Prostate gland (tissue), 2 donors: ENCODE measurements around the gene ZNF804B. TPM values are rescaled to one million over a fixed set of nuclear protein-coding genes. Genes with fewer than 3 reads are reported as not detected.

ENCODE experiments used
- DNase-seq: peaks from one replicate; pipeline ENCODE4 v3.0.0-alpha.2; 2019; ENCODE audit warnings: low spot score
- H3K27ac ChIP-seq, 2 donors: fragments of 200-600 bp; sonication (generic); 2 replicates each; pipeline ENCODE4 v1.5.1; 2017 to 2019
- H3K27me3 ChIP-seq: fragments of 200-600 bp; sonication (generic); replicated peaks from 2 replicates; pipeline ENCODE4 v1.5.1; 2019; ENCODE audit not compliant: insufficient read depth
- H3K36me3 ChIP-seq, 2 donors: fragments of 200-600 bp; sonication (generic); 1 replicate in 1 of 2; 2 replicates in 1 of 2; pipeline versions ENCODE4 v1.5.1 to v1.8.1; 2017 to 2019
- H3K4me1 ChIP-seq: fragments of 200-600 bp; sonication (generic); replicated peaks from 2 replicates; pipeline ENCODE4 v1.5.1; 2019
- H3K4me3 ChIP-seq, 2 donors: fragments of 200-600 bp; sonication (generic); 2 replicates each; pipeline ENCODE4 v1.5.1; 2017 to 2019
- H3K9me3 ChIP-seq: fragments of 200-600 bp; sonication (generic); 2 replicates; pipeline ENCODE4 v1.5.1; 2017
- POLR2A ChIP-seq: fragments of 450-650 bp; IDR thresholded peaks from one replicate; pipeline ENCODE4 v1.6.1; 2016; ENCODE audit warnings: antibody characterized with exemption, mild to moderate bottlenecking
- POLR2AphosphoS5 ChIP-seq: sonication (generic); formaldehyde crosslinking; IDR thresholded peaks from one replicate; pipeline ENCODE4 v1.6.1; 2017; ENCODE audit warnings: antibody characterized with exemption
- WGBS: methylation state at CpG from one replicate; pipeline ENCODE4 v1.1.5; 2018; 5-methylcytosine and 5-hydroxymethylcytosine counted together
- intact Hi-C: fragments of 100-400 bp; cut with DNase I; formaldehyde crosslinking; loops from one replicate; pipeline ENCODE4 v1.14.2; 2022
- total RNA-seq, 2 donors: library from RNA; depleted of rRNA; stranded (reverse); fragments of >200 nt; gene quantifications; one replicate each; pipeline ENCODE4 v1.1.0, GENCODE V29; 2016
- TF ChIP-seq, protein P1 (sequence below), 4 experiments: fragments of 200-600 bp in 2 of 4; fragments of 450-650 bp in 2 of 4; sonication (generic) in 2 of 4; IDR thresholded peaks; 1 replicate in 3 of 4; 2 replicates in 1 of 4; pipeline ENCODE4 v1.5.1; 2016 to 2019; ENCODE audit warnings: antibody characterized with exemption in 4 of 4, mild to moderate bottlenecking in 2 of 4, moderate library complexity in 2 of 4

Gene ZNF804B
- total RNA-seq, 2 donors from 2014 or later = 0.05 TPM; not detected in 1

GRCh38 chr7:89053130-89053529 is 293.6 kb downstream of the ZNF804B start:
- H3K4me1 ChIP-seq = no peaks in the 10 kb centered on the region
- no peaks in the 10 kb centered on the region for H3K36me3 ChIP-seq
- no peaks in the 10 kb centered on the region for H3K27me3 ChIP-seq
- TF ChIP-seq, protein P1, sequence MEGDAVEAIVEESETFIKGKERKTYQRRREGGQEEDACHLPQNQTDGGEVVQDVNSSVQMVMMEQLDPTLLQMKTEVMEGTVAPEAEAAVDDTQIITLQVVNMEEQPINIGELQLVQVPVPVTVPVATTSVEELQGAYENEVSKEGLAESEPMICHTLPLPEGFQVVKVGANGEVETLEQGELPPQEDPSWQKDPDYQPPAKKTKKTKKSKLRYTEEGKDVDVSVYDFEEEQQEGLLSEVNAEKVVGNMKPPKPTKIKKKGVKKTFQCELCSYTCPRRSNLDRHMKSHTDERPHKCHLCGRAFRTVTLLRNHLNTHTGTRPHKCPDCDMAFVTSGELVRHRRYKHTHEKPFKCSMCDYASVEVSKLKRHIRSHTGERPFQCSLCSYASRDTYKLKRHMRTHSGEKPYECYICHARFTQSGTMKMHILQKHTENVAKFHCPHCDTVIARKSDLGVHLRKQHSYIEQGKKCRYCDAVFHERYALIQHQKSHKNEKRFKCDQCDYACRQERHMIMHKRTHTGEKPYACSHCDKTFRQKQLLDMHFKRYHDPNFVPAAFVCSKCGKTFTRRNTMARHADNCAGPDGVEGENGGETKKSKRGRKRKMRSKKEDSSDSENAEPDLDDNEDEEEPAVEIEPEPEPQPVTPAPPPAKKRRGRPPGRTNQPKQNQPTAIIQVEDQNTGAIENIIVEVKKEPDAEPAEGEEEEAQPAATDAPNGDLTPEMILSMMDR (IDR thresholded peaks at IDR 0.05) = no peak
- TF ChIP-seq POLR2A (no peak), POLR2AphosphoS5 (no peak)
- H3K9me3 ChIP-seq = no peaks in the 10 kb centered on the region
- 74% methylated on average over 2 of the region's 2 CpGs for WGBS
- intact Hi-C loops = no loop called here
- H3K4me3 ChIP-seq = no peak overlapping the region
- H3K27ac ChIP-seq = no peak overlapping the region
- no peak for DNase-seq

GRCh38 chr7:89054361-89054760 is 294.9 kb downstream of the ZNF804B start:
- H3K27ac ChIP-seq = no peak overlapping the region
- DNase-seq = no peak
- no peaks in the 10 kb centered on the region for H3K27me3 ChIP-seq
- H3K9me3 ChIP-seq = no peaks in the 10 kb centered on the region
- intact Hi-C loops = no loop called here
- no peaks in the 10 kb centered on the region for H3K36me3 ChIP-seq
- TF ChIP-seq POLR2AphosphoS5 (no peak), POLR2A (no peak)
- TF ChIP-seq, protein P1 (IDR thresholded peaks at IDR 0.05) = no peak
- no peaks in the 10 kb centered on the region for H3K4me1 ChIP-seq
- WGBS = 39% methylated on average over 2 of the region's 2 CpGs
- no peak overlapping the region for H3K4me3 ChIP-seq

GRCh38 chr7:89060234-89060633 is 300.7 kb downstream of the ZNF804B start:
- Histone ChIP-seq H3K27me3 (no peaks in the 10 kb centered on the region), H3K9me3 (no peaks in the 10 kb centered on the region), H3K36me3 (no peaks in the 10 kb centered on the region), H3K4me1 (no peaks in the 10 kb centered on the region), H3K27ac (no peak overlapping the region), H3K4me3 (no peak overlapping the region)
- DNase-seq = no peak
- TF ChIP-seq, protein P1 (IDR thresholded peaks at IDR 0.05) = no peak
- TF ChIP-seq POLR2A = no peak
- TF ChIP-seq POLR2AphosphoS5 = no peak
- intact Hi-C loops = no loop called here
- 97% methylated on average over 2 of the region's 2 CpGs for WGBS

DNA sequence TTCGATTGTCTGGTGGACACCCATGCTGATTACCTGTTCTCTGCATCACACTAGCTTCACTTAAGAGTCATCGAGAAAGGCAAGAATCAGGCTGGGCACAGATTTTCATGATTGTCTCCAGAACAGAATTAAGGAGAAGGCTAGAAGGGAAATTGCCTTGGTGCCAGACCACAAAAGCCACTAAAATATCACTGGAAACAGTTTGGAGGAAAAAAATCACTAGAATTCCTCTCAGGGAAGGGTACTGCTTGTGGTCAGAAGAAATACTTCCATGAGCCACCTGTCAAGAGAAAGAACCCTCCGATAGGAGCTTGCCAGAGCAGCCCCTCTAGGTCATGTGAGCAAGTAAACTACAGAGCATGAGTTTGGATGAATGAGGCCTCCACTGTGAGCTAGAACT is 305.3 kb downstream of the ZNF804B start:
- Histone ChIP-seq H3K27ac (no peak overlapping the region), H3K9me3 (no peaks in the 10 kb centered on the region), H3K4me1 (no peaks in the 10 kb centered on the region), H3K36me3 (no peaks in the 10 kb centered on the region), H3K4me3 (no peak overlapping the region), H3K27me3 (no peaks in the 10 kb centered on the region)
- intact Hi-C loops = no loop called here
- whole genome bisulfite sequencing = 78% methylated on average over 3 of the region's 3 CpGs
- TF ChIP-seq POLR2A (no peak), POLR2AphosphoS5 (no peak)
- TF ChIP-seq, protein P1 (IDR thresholded peaks at IDR 0.05) = no peak
- DNase-seq = no peak

- intact Hi-C loops = no loop called here
- TF ChIP-seq POLR2AphosphoS5 = no peak
- no peak for TF ChIP-seq POLR2A
- TF ChIP-seq, protein P1 (IDR thresholded peaks at IDR 0.05) = no peak
- no peaks in the 10 kb centered on the region for H3K36me3 ChIP-seq
- no peaks in the 10 kb centered on the region for H3K27me3 ChIP-seq
- DNase-seq = no peak
- no peaks in the 10 kb centered on the region for H3K4me1 ChIP-seq
- H3K9me3 ChIP-seq = no peaks in the 10 kb centered on the region
- H3K27ac ChIP-seq = no peak overlapping the region
- no peak overlapping the region for H3K4me3 ChIP-seq
- WGBS = 87% methylated on average over 3 of the region's 3 CpGs
Observed at GRCh38 chr7:89067048-89067447, 307.5 kb downstream of the ZNF804B start.
